Epidermal melanocyte (primary cell): ENCODE results near the gene STX8.

Experiments
- DNase-seq: peaks from one replicate; pipeline ENCODE4 v3.0.0; 2011; ENCODE audit warnings: low spot score; ENCODE audit not compliant: insufficient read length

Gene STX8

DNA sequence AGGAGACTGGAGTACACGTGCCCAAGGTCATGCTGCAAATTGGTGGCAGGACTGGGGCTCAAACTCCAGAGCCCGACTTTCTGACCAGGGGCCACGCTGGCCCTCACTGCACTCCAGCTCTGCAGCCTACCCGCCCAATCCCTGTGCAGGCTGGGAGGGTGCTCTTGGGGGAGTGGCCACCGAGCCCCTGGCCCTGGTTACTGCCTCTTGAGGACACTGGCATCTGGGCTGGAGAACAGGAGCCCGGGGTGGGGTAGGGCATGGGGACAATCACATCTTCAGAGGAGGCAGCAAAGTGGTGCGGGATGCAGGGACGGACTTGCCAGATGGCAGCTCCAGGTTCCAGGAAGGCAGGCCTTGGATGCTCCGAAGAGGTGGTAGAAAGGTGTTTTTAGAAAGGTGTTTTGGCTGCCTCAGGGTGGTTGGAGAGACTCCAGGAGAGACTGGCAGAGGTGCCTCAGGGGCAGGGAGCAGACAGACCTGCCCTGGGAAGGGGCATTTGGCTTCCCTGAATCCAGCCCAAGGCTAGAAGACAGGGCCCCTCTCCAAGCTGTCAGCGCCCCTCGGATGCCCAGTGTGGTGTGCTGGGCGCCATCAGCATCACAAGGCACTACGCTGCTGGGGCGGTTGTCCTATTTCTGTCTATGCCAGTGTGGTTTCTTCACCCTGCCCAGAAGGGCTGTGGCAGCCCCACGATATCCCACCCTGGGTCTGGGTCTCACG lies 333.7 kb downstream of the STX8 start:
- DNase-seq = no peak

DNA sequence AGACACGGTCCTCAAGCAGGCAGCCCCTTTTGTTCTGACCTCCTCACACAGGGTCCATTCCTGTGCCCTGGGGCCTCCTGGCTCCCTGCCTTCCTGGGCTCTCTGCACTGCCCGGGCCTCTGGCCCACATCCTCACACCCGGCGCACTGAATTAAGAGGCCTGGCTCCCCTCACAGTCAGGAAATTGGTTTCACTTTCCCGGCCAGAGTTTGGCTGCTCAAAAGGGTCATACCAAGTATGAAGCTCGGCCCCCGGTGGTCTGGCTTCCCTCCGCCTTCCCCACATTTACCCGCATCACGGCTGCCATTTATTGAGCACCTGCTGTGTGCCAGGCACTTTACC lies 334.3 kb downstream of the STX8 start:
- no peak for DNase-seq

GRCh38 chr17:9240659-9241370 lies 334.8 kb downstream of the STX8 start:
- no peak for DNase-seq

- DNase-seq = peak; percentile 76
Observed at GRCh38 chr17:9239793-9240658, 335.6 kb downstream of the STX8 start.

DNA sequence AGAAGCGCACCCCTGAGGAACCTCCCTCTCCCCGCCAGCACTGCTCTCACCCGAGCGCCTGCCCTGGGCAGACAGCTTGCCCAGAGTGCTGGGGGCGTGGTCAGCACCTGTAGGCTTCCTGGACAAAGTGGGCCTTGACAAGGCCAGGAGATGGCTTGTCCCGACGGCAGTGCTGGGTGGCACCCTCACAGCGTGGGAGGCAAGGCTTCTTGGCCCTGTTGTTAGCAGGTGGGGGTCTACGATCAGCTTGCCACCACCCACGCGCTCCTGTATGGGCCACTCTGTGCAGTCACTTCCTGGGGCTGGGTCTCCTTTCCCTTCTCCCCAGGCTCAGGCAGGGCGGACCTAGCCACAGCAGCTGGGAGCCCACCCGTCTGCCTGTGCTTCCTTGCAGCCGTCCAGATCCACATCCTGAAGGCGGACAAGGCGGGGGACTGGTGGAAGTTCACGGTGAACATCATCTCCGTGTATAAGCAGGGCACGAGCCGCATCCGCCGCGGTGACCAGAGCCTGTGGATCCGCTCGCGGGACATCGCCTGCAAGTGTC lies 336.3 kb downstream of the STX8 start:
- DNase-seq = no peak

DNA sequence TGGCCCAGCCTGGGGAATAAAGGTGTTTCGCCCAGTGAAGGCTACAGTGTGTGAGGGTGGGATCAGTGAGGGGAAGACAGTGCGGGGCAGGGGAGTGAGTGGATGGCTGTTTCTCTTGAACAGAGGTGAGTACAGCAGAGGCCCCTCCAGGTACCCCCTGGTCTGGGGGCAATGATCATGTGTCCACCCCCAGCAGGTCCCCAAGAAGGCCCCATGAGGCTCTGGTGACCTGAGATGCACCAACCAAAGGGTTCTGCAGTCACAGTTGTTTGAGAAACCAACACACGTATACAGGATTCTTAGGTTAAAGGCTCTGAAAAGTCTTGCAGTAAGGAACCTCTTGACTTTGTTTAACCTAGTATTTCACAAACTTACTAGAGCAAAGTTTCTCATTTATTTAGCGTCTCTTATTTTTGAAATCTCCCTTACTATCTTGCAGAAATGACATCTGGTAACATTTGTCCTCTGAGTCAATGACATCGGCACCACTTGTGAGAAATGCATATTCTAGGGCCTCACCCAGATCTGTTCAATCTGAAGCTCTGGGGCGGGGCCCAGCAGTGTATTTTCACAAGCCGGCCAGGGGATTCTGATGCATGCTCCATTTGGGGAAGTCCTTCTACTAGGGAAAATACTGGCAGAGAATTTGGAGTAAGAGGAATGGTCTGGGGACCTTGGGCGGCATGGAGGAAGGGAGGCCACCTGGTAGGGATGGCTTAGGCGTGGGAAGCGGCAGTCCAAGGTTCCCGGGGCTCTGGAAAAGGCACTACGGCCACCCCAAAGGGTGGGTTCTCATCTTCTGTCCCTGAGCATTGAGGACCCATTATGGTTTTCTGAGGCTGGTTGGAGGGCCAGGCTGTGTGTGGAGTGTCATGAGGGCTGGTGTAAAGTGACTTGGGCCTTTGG lies 337.0 kb downstream of the STX8 start:
- no peak for DNase-seq

DNA sequence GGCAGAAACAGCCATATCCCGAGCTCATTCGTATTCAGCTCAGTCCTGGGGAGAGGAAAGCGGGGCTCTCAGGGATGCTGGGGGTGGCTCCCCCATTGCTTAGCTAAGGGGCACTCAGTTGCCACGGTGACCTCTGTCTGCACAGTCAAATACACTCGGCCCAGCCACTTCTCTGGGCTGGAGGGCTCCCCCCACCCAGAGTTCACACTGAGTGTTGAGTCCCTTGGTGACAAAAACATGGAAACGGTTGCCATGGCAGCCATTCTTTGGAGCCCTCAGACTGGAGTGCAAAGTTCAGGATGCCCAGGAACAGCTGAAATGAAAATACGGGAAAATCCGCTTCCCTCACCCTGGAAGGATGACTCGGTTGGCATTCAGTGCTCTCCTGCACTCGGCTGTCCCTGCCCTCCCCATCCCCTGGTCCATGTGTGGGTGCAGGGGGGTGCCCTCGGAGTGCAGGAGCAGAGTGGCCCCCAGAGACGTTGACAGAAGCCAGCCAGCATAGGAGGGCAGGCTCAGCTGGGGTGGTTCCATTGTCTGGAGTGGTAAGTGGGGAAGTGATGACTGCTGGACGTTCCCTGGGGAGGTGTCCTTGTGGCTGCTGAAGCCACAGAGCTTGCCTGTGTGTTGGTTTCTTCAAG lies 337.8 kb downstream of the STX8 start:
- DNase-seq = no peak

DNA sequence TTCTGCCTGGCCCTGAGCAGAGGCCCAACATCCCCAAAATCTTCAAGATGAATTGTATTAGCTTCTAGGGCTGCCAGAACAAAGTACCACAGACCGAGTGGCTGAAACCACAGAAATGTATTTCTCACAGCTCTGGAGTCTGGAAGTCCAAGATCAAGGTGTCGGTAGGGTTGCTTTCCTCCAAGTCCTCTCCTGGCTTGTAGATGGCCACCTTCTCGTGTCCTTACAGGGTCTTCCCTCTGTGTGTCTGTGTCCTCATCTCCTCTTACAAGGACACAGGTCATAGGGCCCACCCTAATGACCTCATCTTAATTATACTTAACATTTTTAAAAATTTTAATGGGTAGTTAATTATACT lies 338.6 kb downstream of the STX8 start:
- DNase-seq = no peak

DNA sequence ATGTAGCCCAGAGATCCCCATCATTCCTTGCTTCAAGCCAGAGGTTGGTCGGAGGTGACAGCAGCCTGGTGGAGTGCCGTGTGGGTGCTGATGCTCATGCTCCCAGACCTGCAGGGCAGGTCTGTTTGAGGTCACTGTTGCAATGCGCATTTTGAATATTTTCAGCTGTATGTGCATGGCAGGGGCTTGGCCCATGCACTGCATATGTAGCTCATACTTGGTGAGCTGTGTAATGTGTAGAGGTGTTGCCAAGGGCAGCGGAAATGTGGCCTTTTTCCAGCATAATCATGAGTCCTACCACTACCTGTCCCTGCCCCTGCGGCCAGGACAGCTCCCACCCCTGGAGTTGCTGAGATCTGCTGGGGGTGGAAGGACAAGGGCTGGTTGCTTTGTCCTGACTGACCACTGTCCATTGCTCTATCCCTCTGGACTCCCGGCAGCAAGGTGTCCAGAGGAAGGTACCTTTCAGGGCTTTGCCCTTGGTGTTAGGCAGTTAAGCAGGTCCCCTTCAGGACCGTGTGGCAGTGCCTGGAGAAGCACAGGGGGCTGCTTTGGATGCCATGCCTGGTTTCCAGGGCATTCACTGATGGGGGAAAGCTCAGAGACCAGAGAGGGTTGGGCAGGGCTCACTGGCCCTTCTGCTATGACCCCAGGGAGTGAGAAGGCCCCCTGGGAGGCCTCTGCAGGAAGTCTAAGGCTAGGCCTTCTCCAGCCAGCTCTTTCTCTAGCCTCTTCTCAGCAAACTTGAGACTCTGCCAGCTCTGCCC lies 339.2 kb downstream of the STX8 start:
- no peak for DNase-seq

- DNase-seq = no peak
Observed at GRCh38 chr17:9235346-9235745, 340.3 kb downstream of the STX8 start.

GRCh38 chr17:9234389-9234945 lies 341.2 kb downstream of the STX8 start:
- DNase-seq = no peak

- DNase-seq = no peak
Observed at GRCh38 chr17:9233761-9234160, 341.9 kb downstream of the STX8 start.

DNA sequence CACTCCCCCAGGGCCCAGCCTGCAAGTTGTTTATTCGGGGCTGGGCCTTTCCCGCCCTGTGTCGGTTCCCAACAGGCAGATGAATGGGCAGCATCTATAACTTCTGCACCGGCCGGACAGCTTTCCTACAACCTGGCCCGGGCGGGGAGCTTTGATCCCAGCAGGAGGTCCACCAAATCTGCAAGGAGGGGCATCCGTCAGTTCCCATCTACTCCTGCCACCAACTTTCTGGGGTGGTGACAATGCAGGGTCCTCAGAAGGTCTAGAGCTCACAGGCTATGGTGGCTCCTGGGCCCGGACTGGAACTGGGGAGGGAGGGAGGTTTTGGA lies 342.4 kb downstream of the STX8 start:
- DNase-seq = no peak

GRCh38 chr17:9232591-9233270 lies 342.9 kb downstream of the STX8 start:
- no peak for DNase-seq

DNA sequence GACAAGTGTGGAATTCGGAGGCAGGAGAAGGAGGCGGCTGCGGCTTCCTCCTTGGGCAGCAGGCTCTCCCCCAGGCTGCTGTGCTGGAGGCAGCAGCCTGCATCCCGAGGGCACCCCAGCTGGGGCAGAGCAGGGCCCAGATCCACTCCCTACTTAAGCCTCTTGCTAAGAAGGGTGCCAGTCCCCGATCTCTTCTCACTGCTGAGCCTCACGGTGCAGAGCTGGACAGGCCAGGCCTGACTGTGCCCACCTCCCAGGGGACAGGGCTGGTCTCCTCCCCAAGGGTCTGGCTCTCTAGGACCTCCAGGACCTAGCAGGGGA lies 343.5 kb downstream of the STX8 start:
- DNase-seq = no peak

DNA sequence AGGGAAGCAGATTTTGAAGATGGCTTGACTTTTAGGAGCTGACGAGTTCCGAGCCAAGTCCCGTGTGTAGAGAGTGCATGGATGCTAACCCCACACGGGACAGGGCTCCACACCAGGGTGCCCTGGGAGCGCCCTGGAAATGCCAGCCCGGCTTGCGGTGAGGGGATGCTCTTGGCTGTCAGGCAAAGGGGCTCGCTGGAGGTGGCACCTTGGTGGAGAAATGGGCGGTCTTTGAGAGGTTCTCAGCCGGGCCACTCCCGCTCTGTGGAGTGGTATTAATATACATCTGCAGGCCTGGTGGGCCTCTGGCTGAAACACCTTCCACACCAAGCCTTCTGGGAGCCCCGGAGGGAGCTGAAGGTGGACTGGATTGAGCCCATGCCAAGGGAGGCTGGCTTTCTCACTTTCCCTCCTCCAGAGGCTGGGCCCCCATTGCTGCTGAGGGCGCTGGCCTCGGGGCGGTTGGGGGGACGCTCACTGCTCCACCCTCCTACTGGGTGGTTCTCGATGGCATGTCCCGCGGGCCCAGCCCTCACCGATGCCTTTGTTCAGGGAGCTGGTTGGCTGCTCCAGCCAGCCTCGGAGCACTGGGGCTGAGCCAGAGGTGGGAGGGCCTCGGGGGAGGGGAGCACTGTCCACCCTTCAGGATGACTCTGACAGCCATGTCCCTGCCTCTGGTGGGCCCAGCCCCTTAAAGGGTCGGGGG lies 344.0 kb downstream of the STX8 start:
- DNase-seq = no peak

- no peak for DNase-seq
Observed at GRCh38 chr17:9230861-9231260, 344.8 kb downstream of the STX8 start.

GRCh38 chr17:9230346-9230745 lies 345.3 kb downstream of the STX8 start:
- no peak for DNase-seq

DNA sequence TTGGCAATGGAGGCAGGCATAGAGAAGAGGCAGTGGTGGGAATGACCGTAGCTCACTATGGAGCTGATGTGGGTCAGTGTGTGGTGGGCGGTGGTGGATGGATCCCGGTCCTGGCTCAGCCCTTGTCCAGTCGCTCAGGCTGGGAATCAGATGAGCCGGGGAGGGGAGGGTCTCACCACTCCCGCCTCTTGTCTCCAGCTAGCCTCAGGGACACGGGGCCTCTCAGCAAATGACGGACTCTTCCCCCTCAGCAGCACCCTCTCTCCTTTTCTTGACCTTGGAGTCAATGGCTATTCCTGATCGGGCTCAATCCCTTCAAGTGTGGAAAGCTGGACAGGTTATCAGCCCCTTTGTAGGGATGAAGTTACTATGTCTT lies 345.8 kb downstream of the STX8 start:
- no peak for DNase-seq
